H9 (cell line): ENCODE measurements around the gene NHERF2. TPM values are rescaled to one million over a fixed set of nuclear protein-coding genes. Genes with fewer than 3 reads are reported as not detected.

Experiments used
- DNase-seq: peaks from one replicate; pipeline ENCODE4 v3.0.0-alpha.2; 2017
- H2AFZ ChIP-seq: one replicate; pipeline ENCODE4 v1.6.1; 2013; ENCODE audit warnings: mild to moderate bottlenecking, low read length, control low read depth, moderate library complexity
- H2AK5ac ChIP-seq: 2 replicates; pipeline ENCODE4 v1.6.1; 2013; ENCODE audit warnings: low read length, control low read depth, mixed read lengths; ENCODE audit not compliant: insufficient read length
- H2BK120ac ChIP-seq: one replicate; pipeline ENCODE4 v1.6.1; 2013; ENCODE audit warnings: low read depth, mild to moderate bottlenecking, low read length, control low read depth, inconsistent platforms; ENCODE audit not compliant: poor library complexity, severe bottlenecking
- H2BK12ac ChIP-seq: 2 replicates; pipeline ENCODE4 v1.6.1; 2013; ENCODE audit warnings: low read length, control low read depth, mixed read lengths, low read depth; ENCODE audit not compliant: insufficient read length
- H2BK15ac ChIP-seq: 2 replicates; pipeline ENCODE4 v1.6.1; 2013; ENCODE audit warnings: low read depth, low read length, control low read depth
- H2BK20ac ChIP-seq: one replicate; pipeline ENCODE4 v1.6.1; 2013; ENCODE audit warnings: low read depth, mild to moderate bottlenecking, low read length, control low read depth, inconsistent platforms; ENCODE audit not compliant: poor library complexity, severe bottlenecking
- H2BK5ac ChIP-seq: 2 replicates; pipeline ENCODE4 v1.6.1; 2013; ENCODE audit warnings: low read length, control low read depth, mixed read lengths; ENCODE audit not compliant: insufficient read length
- H3K14ac ChIP-seq: 2 replicates; pipeline ENCODE4 v1.6.1; 2013; ENCODE audit warnings: low read length, control low read depth; ENCODE audit not compliant: insufficient read depth
- H3K18ac ChIP-seq: 2 replicates; pipeline ENCODE4 v1.6.1; 2013; ENCODE audit warnings: low read depth, mild to moderate bottlenecking, mixed read lengths, low read length, control low read depth; ENCODE audit not compliant: insufficient read length
- H3K23ac ChIP-seq: 2 replicates; pipeline ENCODE4 v1.6.1; 2013; ENCODE audit warnings: low read length, control low read depth, mixed read lengths, low read depth; ENCODE audit not compliant: insufficient read length
- H3K23me2 ChIP-seq: 2 replicates; pipeline ENCODE4 v1.6.1; 2013; ENCODE audit warnings: low read depth, mild to moderate bottlenecking, mixed read lengths, low read length, control low read depth; ENCODE audit not compliant: insufficient read length, poor library complexity, severe bottlenecking
- H3K27ac ChIP-seq: 2 replicates; pipeline ENCODE4 v1.5.1; 2013; ENCODE audit warnings: low read length, control low read depth, mixed read lengths, low read depth; ENCODE audit not compliant: insufficient read length
- H3K27me3 ChIP-seq: 2 replicates; pipeline ENCODE4 v1.6.1; 2013; ENCODE audit warnings: low read length, control low read depth, inconsistent platforms; ENCODE audit not compliant: insufficient read depth
- H3K4ac ChIP-seq: 2 replicates; pipeline ENCODE4 v1.6.1; 2013; ENCODE audit warnings: low read depth, mild to moderate bottlenecking, control low read depth, inconsistent platforms, low read length, moderate library complexity
- H3K4me1 ChIP-seq: 2 replicates; pipeline ENCODE4 v1.6.1; 2013; ENCODE audit warnings: low read length, control low read depth, inconsistent platforms; ENCODE audit not compliant: insufficient read depth
- H3K4me2 ChIP-seq: 2 replicates; pipeline ENCODE4 v1.6.1; 2013; ENCODE audit warnings: low read length, control low read depth, mixed read lengths; ENCODE audit not compliant: insufficient read length, insufficient read depth
- H3K56ac ChIP-seq: 2 replicates; pipeline ENCODE4 v1.6.1; 2013; ENCODE audit warnings: low read depth, mild to moderate bottlenecking, mixed read lengths, low read length, control low read depth; ENCODE audit not compliant: insufficient read length
- H3K79me1 ChIP-seq: 2 replicates; pipeline ENCODE4 v1.6.1; 2013; ENCODE audit warnings: low read depth, mild to moderate bottlenecking, moderate library complexity, low read length, control low read depth, inconsistent platforms; ENCODE audit not compliant: insufficient read depth, poor library complexity, severe bottlenecking
- H3K79me2 ChIP-seq: 2 replicates; pipeline ENCODE4 v1.6.1; 2013; ENCODE audit warnings: low read length, control low read depth, inconsistent platforms; ENCODE audit not compliant: insufficient read depth
- H3K9ac ChIP-seq: 2 replicates; pipeline ENCODE4 v1.6.1; 2013; ENCODE audit warnings: low read length, control low read depth, mixed read lengths; ENCODE audit not compliant: insufficient read length; ENCODE audit errors: extremely low read depth
- H3K9me3 ChIP-seq: one replicate; pipeline ENCODE4 v1.6.1; 2013; ENCODE audit warnings: low read depth, low read length, inconsistent platforms; ENCODE audit not compliant: control insufficient read depth
- H3T11ph ChIP-seq: one replicate; pipeline ENCODE4 v1.6.1; 2013; ENCODE audit warnings: mild to moderate bottlenecking, low read length, control low read depth, inconsistent platforms
- H4K20me1 ChIP-seq: one replicate; pipeline ENCODE4 v1.6.1; 2013; ENCODE audit not compliant: control insufficient read depth, insufficient read length, insufficient read depth
- H4K5ac ChIP-seq: 2 replicates; pipeline ENCODE4 v1.6.1; 2013; ENCODE audit warnings: low read depth, mild to moderate bottlenecking, mixed read lengths, low read length, control low read depth; ENCODE audit not compliant: insufficient read length
- H4K8ac ChIP-seq: replicated peaks from 2 replicates; pipeline ENCODE4 v1.6.1; 2013; ENCODE audit warnings: low read length, control low read depth, mixed read lengths, low read depth; ENCODE audit not compliant: insufficient read length
- H4K91ac ChIP-seq: 2 replicates; pipeline ENCODE4 v1.6.1; 2013; ENCODE audit warnings: low read depth, mild to moderate bottlenecking, moderate library complexity, mixed read lengths, low read length, control low read depth; ENCODE audit not compliant: insufficient read length
- H3K27ac Mint-ChIP-seq, 3 experiments: 2 replicates in 2 of 3; 3 replicates in 1 of 3; pipeline ENCODE4 v1.8.0; 2020 to 2021; ENCODE audit warnings: mixed read lengths in 3 of 3, mild to moderate bottlenecking in 1 of 3, moderate library complexity in 1 of 3
- H3K27me3 Mint-ChIP-seq: 2 replicates; pipeline ENCODE4 v1.8.0; 2021; ENCODE audit warnings: low read depth, mild to moderate bottlenecking, moderate library complexity, mixed read lengths
- H3K36me3 Mint-ChIP-seq, 3 experiments: 2 replicates in 2 of 3; 3 replicates in 1 of 3; pipeline ENCODE4 v1.8.0; 2020 to 2021; ENCODE audit warnings: low read depth in 3 of 3, mixed read lengths in 3 of 3; ENCODE audit not compliant: insufficient read depth in 1 of 3
- H3K4me1 Mint-ChIP-seq, 2 experiments: 2 replicates each; pipeline ENCODE4 v1.8.0; 2020; ENCODE audit warnings: mixed read lengths in 2 of 2
- H3K4me3 Mint-ChIP-seq, 2 experiments: 2 replicates in 1 of 2; 3 replicates in 1 of 2; pipeline ENCODE4 v1.8.0; 2020 to 2021; ENCODE audit warnings: mild to moderate bottlenecking in 2 of 2, mixed read lengths in 2 of 2, moderate library complexity in 1 of 2
- H3K9me3 Mint-ChIP-seq, 2 experiments: 2 replicates in 1 of 2; 3 replicates in 1 of 2; pipeline ENCODE4 v1.8.0; 2020; ENCODE audit warnings: mild to moderate bottlenecking in 2 of 2, mixed read lengths in 2 of 2, moderate library complexity in 1 of 2
- CTCF ChIP-seq: fragments of 200-600 bp; sonication (generic); conservative IDR thresholded peaks from 3 replicates; pipeline ENCODE4 v1.8.0; 2021; ENCODE audit warnings: antibody characterized with exemption, mild to moderate bottlenecking
- WGBS: extraction: QIAGEN DNeasy Blood & Tissue Kit; methylation state at CpG from one replicate; pipeline ENCODE4 v1.1.7; 2013; ENCODE audit warnings: missing lambda C conversion rate, low lambda C conversion rate, mixed read lengths; ENCODE audit not compliant: insufficient read length; ENCODE audit errors: extremely low coverage; 5-methylcytosine and 5-hydroxymethylcytosine counted together
- total RNA-seq: library from RNA; stranded (reverse); gene quantifications from 2 replicates; pipeline ENCODE4 v1.2.1, GENCODE V29; 2021

Gene NHERF2
- total RNA-seq, 1 experiment from 2014 or later = 15.3 TPM

- no peaks in the 10 kb centered on the region for H3K9me3 ChIP-seq
These were observed 11.4 kb upstream of the NHERF2 start for GRCh38 chr16:2015117-2015946.

More at GRCh38 chr16:2015117-2015946, 11.4 kb upstream of the NHERF2 start:
- Mint-ChIP-seq H3K4me3 (no peak overlapping the region; a peak in 1 of 5 replicates), H3K27me3 (peaks cover 40% of the 10 kb centered on the region), H3K4me1 (peaks cover 2% of the 10 kb centered on the region in 2 experiments), H3K9me3 (no peaks in the 10 kb centered on the region), H3K36me3 (peaks cover 0 to 2% (median 0%) of the 10 kb centered on the region in 3 experiments; a peak in 1 of 7 replicates), H3K27ac (no peak overlapping the region)
- Histone ChIP-seq H3K9ac (no peak overlapping the region), H2BK120ac (no peak overlapping the region), H3K56ac (no peak overlapping the region), H3K79me2 (no peaks in the 10 kb centered on the region), H2BK12ac (no peak overlapping the region), H3K14ac (no peak overlapping the region), H2AFZ (no peak overlapping the region), H2BK15ac (no peak overlapping the region), H4K20me1 (no peaks in the 10 kb centered on the region), H4K91ac (no peak overlapping the region), H3K4me1 (peaks cover 2% of the 10 kb centered on the region; the same call in 1 of the 2 replicates), H3K27me3 (peaks cover 7% of the 10 kb centered on the region; the same call in 1 of the 2 replicates), H3K79me1 (no peaks in the 10 kb centered on the region), H3K23me2 (peaks cover 8% of the 10 kb centered on the region), H2AK5ac (no peak overlapping the region), H4K5ac (no peak overlapping the region), H2BK20ac (no peak overlapping the region), H2BK5ac (no peak overlapping the region), H3K23ac (no peak overlapping the region), H4K8ac (no peak overlapping the region), H3K27ac (no peak overlapping the region), H3K4me2 (no peak overlapping the region), H3T11ph (no peak overlapping the region), H3K18ac (no peak overlapping the region), H3K4ac (no peak overlapping the region)
- no peak for TF ChIP-seq CTCF
- no CpG with 5 or more reads among the region's 24 CpGs for WGBS
- DNase-seq = no peak
